HG03108 (cell line): Measurements from ENCODE around the gene EMC6.
"Not testable (repeated sequence)": the region's sequence is repeated elsewhere in the genome, so short reads cannot be mapped to it uniquely, and the experiment has no call there.

Experiments
- ATAC-seq: cut with Tn5 transposase; IDR thresholded peaks from one replicate; pipeline ENCODE4 v1.9.1; 2021; ENCODE audit warnings: moderate library complexity; ENCODE audit not compliant: unreplicated experiment

Gene EMC6

DNA sequence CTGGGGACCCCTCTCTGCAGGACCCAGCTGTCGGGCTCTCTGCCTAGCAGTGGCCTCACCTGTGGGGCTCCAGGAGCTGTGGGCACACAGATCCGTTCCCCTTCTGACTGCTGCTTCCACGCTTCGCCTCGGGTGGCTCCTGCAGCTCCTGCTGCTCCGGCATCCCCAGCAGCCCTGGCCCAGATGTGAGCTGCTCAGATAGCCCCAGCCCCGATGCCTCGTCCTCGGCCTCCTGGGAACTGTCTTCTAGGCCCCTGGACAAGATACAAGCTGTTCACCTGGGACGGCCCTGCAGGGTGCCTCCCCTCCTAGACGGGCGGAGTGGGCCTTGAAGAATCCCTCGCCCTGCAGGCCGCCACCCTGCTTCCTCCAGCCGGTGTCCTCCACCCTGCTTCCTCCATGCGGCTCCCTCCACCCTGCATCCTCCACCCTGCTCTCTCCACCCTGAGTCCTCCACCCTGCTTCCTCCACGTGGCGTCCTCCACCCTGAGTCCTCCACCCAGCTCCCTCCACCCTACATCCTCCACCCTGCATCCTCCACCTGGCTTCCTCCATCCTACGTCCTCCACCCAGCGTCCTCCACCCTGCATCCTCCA is 11.0 kb downstream of the EMC6 start:
- ATAC-seq: no peak

GRCh38 chr17:3681057-3681456 is 12.4 kb downstream of the EMC6 start:
- no peak for ATAC-seq

DNA sequence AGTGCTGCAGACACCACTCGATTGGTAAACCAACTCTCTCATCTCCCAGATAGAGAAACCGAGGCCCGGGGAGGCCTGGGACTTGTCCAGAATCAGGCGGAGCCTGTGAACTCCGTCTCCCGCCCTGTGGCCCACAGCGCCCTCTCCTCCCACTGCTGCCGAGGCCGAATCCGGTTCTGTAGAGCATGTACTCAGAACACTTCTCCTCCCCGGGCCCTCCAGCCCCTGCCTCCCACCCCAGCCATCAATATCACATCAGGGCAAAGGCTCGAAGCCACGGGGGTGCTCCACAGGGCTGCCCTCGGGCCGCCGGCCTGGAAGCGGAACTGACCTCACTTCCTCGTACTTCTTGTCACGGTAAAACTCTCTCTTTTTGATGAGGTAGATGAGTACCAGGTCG is 13.0 kb downstream of the EMC6 start:
- no peak for ATAC-seq

DNA sequence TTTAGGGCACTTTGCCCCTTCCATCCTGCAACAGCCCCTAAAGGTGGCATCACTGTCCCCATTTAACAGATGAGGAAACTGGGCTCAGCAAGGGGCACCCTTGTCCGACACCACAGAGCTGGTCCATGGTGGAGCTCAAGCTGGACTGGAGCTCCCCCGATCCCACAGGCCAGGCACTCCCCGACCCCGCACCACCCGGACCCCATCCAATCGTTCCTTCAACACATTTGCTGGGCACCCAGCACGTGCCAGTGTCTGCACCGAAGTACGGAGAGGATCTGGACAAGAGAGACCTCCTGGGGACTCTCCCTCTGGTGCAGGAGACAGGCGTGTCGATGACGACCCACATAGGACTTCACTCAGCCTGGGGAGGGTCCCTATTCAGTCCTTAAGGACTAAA is 13.4 kb downstream of the EMC6 start:
- ATAC-seq: no peak

DNA sequence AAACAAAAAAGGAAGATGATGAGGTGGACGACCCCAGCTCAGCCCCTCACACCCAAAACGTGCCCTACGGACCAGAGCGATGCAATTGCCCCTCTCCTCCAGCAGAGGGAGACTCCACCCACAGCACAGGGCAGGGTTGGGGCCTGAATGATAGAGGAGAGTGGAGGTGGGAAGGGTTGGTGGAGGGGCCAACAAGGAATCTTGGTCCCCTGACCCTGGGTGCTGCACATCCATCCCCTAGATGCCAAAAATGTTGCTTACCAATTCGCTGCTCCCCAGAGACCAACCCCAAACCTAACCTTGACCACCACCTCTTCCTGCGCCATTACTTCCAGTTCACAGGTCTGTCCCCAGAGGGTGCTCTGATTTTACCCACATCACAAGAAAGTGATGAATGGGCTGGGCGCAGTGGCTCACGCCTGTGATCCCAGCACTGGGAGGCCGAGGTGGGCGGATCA is 14.5 kb downstream of the EMC6 start:
- ATAC-seq: no peak

DNA sequence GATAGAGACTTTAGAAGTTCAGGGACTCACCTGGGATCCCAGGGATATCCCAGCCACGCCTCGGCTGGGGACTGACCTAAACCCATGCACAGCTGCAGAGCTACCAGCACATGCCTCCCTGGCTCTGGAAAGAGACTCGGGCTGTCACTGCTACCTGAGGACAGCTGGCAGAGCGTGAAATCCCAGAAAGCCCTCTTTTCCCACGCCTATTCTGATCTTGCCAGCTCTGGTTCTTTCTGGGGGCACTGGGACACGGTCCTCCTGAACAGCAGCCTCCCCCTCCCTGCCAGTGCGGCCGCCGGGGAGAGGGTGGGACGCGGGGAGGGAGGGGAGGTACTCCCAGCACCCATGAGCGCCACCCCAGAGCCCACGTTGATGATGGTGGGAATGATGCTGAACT is 16.6 kb downstream of the EMC6 start:
- ATAC-seq: no peak

GRCh38 chr17:3688027-3688553 is 19.5 kb downstream of the EMC6 start:
- no peak for ATAC-seq

GRCh38 chr17:3688852-3689261 is 20.2 kb downstream of the EMC6 start:
- ATAC-seq: no peak

- ATAC-seq: no peak
These were observed 20.9 kb downstream of the EMC6 start for GRCh38 chr17:3689262-3690093.

DNA sequence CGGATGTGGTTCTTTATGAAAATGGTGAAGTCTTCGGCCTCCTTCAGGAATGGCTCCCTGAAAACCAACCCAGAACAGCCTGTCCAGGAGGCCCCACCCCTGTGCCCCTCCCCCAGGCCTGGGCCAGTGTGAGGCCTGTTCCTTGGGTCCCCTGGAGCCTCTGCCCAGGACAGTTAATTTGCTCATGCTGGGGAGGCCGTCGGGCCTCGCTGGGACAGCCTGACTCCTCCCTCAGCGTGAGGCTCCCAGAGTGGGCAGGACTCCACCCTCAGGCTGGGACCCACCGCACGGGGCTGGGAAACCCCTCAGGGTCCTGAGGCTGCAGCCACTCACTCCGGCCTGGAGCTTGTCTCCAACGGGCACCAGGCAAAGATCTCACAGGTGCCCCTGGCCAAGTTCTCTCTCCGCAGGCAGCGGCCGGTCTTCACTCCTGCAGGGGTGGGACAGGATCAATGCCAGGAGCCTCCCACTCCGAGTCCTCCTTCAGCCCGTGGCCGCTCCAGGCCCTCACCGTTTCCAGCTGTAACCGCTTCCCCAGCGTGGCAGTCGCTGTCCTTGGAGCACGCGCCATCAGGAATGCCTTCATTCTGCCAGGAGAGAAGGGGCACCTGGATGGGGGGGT is 21.6 kb downstream of the EMC6 start:
- ATAC-seq: no peak

DNA sequence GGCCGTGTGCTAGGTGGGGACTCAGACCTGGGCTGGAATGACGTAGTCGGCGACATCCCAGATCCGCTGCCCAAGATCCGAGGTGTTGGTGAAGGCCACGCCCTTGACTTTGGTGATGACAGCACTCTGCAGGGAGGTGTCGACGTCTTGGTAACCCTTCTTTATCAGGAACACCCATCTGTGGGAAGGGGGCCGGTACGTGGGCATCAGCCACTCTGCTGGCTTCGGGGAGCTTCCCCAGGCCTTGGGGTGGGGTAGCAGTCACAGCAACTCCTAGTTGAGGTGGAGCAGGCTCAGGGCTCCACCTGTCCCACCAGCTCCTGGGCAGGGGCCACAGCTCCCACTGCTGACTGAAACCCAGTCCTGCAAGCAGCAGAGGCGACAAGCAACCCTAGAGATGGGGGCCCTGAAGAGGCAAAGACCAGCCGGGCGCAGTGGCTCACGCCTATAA is 23.0 kb downstream of the EMC6 start:
- ATAC-seq: no peak

- ATAC-seq: no peak
These were observed 23.7 kb downstream of the EMC6 start for GRCh38 chr17:3692346-3692745.

GRCh38 chr17:3693141-3693540 is 24.5 kb downstream of the EMC6 start:
- ATAC-seq: no peak

GRCh38 chr17:3693829-3694231 is 25.2 kb downstream of the EMC6 start:
- peak; percentile 41 for ATAC-seq

DNA sequence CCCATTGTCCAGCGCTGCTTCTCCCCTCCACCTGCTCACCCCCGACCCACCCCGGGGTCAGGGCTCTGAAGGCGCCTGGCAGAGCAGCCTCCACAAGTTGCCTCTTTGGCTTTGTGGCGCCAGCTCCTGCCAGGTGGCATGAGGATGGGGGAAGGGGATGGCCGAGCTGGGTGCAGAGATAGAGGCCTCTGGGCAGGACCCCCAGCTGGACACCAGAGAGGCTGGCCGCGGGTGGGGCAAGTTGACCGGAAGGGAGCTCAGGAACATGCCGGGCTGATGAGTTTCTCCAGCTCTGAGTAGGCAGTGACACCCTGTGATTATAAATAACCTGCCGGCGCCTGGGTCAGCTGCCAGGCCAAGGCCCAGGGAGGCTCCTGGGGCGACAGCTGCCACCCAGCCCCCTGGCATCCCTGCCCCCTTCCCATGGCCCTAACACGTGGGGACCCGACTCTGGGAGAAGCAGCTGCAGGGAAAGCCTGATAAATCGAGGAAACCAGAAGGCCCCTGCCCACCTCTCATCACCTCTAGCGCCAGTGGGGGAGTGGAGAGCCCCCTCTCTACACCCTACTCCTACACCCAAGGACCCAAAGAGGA is 26.6 kb downstream of the EMC6 start:
- no peak for ATAC-seq

- ATAC-seq: no peak
These were observed 27.3 kb downstream of the EMC6 start, which contains the start of gene P2RX5 for GRCh38 chr17:3695723-3696411. Gene P2RX5, minus strand, starts transcription at chr17:3696155. Its CDS starts 150 bp downstream, at chr17:3696005.

- no peak for ATAC-seq
These were observed 28.5 kb downstream of the EMC6 start for GRCh38 chr17:3697103-3697476.

DNA sequence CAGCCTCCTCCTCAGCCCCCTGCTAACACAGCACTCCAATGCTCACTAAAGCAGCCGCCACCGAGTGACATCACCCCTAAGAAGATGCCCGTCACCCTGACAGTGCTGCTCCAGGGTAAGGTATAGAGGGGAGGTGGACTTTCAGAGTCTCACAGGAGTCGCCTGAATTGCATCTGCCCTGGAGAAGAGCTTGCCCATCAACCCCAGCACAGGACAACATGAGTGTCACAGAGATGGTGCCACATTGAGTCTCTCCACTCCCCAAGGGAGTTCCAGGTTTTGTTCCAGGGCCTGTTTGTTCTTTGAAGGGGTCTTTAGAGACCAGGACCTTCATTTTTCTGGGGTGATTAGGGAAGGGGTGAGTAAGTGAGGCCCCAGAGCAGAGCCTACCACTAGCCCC is 29.5 kb downstream of the EMC6 start:
- ATAC-seq: no peak

DNA sequence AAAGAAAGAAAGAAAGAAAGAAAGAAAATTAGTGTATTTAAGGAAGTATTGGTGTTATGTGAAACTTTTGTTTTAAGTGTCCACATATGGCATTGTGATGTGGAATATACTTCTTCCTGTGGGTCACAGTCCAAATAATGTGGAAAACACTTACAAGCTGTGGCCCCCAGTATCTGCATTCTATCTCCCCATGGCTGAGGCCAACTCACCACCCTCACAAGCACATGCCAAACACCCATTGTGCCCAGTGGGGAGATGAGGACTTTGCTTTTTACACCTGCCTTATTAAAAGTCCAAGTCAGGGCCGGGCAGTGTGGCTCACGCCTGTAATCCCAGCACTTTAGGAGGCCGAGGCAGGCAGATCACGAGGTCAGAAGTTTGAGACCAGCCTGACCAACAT is 31.3 kb downstream of the EMC6 start:
- no peak for ATAC-seq

GRCh38 chr17:3702041-3702539 is 33.5 kb downstream of the EMC6 start:
- ATAC-seq: not testable (repeated sequence)
